ENCODE data around the gene E2F6.

E2F6 gene

DNA sequence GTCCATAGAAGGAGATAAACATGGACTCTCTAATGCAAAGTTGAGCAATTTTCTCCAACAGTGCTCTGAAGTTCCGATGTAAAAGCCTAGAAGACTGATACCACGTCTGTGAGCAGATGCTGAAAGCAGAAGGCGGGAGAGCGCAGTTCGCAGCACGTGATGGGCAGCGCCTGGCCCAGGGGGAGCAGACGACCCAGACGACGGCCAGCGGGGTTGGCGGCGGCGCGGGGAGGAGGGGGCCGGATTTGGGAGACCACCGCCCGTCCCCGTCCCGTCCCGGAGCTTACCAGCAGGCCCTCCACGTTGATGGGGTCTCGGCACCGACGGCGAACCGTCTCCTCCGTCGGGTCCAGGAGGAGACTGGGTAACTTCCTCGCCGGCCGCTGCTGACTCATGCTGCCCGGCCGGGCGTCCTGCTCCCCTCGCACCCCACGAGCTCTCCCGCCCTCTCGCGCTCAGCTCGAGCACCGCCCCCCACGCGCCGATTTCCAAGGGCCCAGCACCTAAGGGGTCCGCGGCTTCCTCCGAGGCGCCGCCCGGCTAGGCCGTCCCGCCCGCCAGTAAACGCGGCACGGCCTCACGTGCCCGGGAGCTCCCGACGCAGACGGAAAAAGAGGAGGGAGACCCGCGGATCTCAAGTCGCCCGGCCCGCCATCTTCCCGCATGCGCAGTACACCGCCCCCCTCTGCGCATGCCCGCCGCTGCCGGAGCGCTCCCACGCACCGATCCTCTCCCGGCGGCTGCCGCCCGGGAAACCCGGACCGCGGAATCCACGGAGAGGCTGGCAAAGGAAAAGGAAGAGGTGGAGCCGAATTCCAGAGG, at the start of gene E2F6 (continued):
- TF ChIP-seq, protein P1, sequence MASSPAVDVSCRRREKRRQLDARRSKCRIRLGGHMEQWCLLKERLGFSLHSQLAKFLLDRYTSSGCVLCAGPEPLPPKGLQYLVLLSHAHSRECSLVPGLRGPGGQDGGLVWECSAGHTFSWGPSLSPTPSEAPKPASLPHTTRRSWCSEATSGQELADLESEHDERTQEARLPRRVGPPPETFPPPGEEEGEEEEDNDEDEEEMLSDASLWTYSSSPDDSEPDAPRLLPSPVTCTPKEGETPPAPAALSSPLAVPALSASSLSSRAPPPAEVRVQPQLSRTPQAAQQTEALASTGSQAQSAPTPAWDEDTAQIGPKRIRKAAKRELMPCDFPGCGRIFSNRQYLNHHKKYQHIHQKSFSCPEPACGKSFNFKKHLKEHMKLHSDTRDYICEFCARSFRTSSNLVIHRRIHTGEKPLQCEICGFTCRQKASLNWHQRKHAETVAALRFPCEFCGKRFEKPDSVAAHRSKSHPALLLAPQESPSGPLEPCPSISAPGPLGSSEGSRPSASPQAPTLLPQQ (tag by site-specific recombination; IDR thresholded peaks at IDR 0.05), result peak; percentile 88
- TF ChIP-seq ZNF473 (tag by site-specific recombination; IDR thresholded peaks at IDR 0.05) (no peak), ZNF146 (tag by site-specific recombination; IDR thresholded peaks at IDR 0.05) (no peak), ZNF548 (tag by site-specific recombination; IDR thresholded peaks at IDR 0.05) (no peak), ZSCAN23 (tag by site-specific recombination; IDR thresholded peaks at IDR 0.05) (0 out of 2 replicates have a peak, but pooled peaks have one; percentile 48), ZEB2 (tag by site-specific recombination; IDR thresholded peaks at IDR 0.05) (peak; percentile 50; the same call in 1 of the 2 replicates), ZNF629 (tag by site-specific recombination; IDR thresholded peaks at IDR 0.05) (0 out of 2 replicates have a peak, but pooled peaks have one; percentile 29), ZBTB8A (tag by site-specific recombination; IDR thresholded peaks at IDR 0.05) (peak; percentile 90), GLI2 (tag by site-specific recombination; IDR thresholded peaks at IDR 0.05; ENCODE audit: borderline replicate concordance, low read depth) (no peak), RBAK (tag by site-specific recombination; IDR thresholded peaks at IDR 0.05) (no peak), ZNF391 (tag by site-specific recombination; IDR thresholded peaks at IDR 0.05; ENCODE audit: borderline replicate concordance, low read depth) (no peak; the same call in 1 of the 2 replicates), GLIS1 (tag by site-specific recombination; IDR thresholded peaks at IDR 0.05) (peak; percentile 9; the same call in 1 of the 2 replicates), ZBTB48 (tag by site-specific recombination; IDR thresholded peaks at IDR 0.05) (0 out of 2 replicates have a peak, but pooled peaks have one; percentile 21), ZNF561 (tag by site-specific recombination; IDR thresholded peaks at IDR 0.05; ENCODE audit: borderline replicate concordance) (no peak; the same call in 1 of the 2 replicates), YY1 (tag by site-specific recombination; IDR thresholded peaks at IDR 0.05) (peak; percentile 57), ZSCAN30 (tag by site-specific recombination; IDR thresholded peaks at IDR 0.05) (peak; percentile 55; the same call in 1 of the 2 replicates), ZNF621 (tag by site-specific recombination; IDR thresholded peaks at IDR 0.05) (no peak), ZFP37 (tag by site-specific recombination; IDR thresholded peaks at IDR 0.05) (peak; percentile 70; the same call in 1 of the 2 replicates), SP2 (tag by site-specific recombination; IDR thresholded peaks at IDR 0.05) (peak; percentile 54), HOXD13 (CRISPR knock-in tag; IDR thresholded peaks at IDR 0.05; ENCODE audit: borderline replicate concordance) (peak; percentile 53; the same call in 1 of the 2 replicates), KLF16 (tag by site-specific recombination; IDR thresholded peaks at IDR 0.05) (peak; percentile 71), ZNF843 (tag by site-specific recombination; IDR thresholded peaks at IDR 0.05) (0 out of 2 replicates have a peak, but pooled peaks have one; percentile 18), KLF8 (tag by site-specific recombination; IDR thresholded peaks at IDR 0.05) (peak; percentile 82), ZNF341 (tag by site-specific recombination; IDR thresholded peaks at IDR 0.05; ENCODE audit: low read depth) (peak; percentile 35; the same call in 1 of the 2 replicates), ZBTB7A (tag by site-specific recombination; IDR thresholded peaks at IDR 0.05; ENCODE audit: low read depth) (peak; percentile 68), SP3 (tag by site-specific recombination; IDR thresholded peaks at IDR 0.05) (peak; percentile 74), ZNF501 (tag by site-specific recombination; IDR thresholded peaks at IDR 0.05) (0 out of 2 replicates have a peak, but pooled peaks have one; percentile 47), KLF10 (tag by site-specific recombination; IDR thresholded peaks at IDR 0.05) (peak; percentile 31; the same call in 1 of the 2 replicates)
- TF ChIP-seq, protein P2, sequence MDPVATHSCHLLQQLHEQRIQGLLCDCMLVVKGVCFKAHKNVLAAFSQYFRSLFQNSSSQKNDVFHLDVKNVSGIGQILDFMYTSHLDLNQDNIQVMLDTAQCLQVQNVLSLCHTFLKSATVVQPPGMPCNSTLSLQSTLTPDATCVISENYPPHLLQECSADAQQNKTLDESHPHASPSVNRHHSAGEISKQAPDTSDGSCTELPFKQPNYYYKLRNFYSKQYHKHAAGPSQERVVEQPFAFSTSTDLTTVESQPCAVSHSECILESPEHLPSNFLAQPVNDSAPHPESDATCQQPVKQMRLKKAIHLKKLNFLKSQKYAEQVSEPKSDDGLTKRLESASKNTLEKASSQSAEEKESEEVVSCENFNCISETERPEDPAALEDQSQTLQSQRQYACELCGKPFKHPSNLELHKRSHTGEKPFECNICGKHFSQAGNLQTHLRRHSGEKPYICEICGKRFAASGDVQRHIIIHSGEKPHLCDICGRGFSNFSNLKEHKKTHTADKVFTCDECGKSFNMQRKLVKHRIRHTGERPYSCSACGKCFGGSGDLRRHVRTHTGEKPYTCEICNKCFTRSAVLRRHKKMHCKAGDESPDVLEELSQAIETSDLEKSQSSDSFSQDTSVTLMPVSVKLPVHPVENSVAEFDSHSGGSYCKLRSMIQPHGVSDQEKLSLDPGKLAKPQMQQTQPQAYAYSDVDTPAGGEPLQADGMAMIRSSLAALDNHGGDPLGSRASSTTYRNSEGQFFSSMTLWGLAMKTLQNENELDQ (tag by site-specific recombination; IDR thresholded peaks at IDR 0.05; ENCODE audit: low read depth), result no peak
- TF ChIP-seq, protein P3, sequence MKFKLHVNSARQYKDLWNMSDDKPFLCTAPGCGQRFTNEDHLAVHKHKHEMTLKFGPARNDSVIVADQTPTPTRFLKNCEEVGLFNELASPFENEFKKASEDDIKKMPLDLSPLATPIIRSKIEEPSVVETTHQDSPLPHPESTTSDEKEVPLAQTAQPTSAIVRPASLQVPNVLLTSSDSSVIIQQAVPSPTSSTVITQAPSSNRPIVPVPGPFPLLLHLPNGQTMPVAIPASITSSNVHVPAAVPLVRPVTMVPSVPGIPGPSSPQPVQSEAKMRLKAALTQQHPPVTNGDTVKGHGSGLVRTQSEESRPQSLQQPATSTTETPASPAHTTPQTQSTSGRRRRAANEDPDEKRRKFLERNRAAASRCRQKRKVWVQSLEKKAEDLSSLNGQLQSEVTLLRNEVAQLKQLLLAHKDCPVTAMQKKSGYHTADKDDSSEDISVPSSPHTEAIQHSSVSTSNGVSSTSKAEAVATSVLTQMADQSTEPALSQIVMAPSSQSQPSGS (tag by site-specific recombination; IDR thresholded peaks at IDR 0.05; ENCODE audit: low read depth), result no peak
- TF ChIP-seq, protein P4, sequence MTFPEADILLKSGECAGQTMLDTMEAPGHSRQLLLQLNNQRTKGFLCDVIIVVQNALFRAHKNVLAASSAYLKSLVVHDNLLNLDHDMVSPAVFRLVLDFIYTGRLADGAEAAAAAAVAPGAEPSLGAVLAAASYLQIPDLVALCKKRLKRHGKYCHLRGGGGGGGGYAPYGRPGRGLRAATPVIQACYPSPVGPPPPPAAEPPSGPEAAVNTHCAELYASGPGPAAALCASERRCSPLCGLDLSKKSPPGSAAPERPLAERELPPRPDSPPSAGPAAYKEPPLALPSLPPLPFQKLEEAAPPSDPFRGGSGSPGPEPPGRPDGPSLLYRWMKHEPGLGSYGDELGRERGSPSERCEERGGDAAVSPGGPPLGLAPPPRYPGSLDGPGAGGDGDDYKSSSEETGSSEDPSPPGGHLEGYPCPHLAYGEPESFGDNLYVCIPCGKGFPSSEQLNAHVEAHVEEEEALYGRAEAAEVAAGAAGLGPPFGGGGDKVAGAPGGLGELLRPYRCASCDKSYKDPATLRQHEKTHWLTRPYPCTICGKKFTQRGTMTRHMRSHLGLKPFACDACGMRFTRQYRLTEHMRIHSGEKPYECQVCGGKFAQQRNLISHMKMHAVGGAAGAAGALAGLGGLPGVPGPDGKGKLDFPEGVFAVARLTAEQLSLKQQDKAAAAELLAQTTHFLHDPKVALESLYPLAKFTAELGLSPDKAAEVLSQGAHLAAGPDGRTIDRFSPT (tag by site-specific recombination; IDR thresholded peaks at IDR 0.05), result peak; percentile 64; the same call in 1 of the 2 replicates

All from HEK293 (cell line).